H9 (cell line): Measurements from ENCODE around the gene SHISA3. TPM values are rescaled to one million over a fixed set of nuclear protein-coding genes. Genes with fewer than 3 reads are reported as not detected.

Source experiments
- DNase-seq: peaks from one replicate; pipeline ENCODE4 v3.0.0-alpha.2; 2017
- H2AFZ ChIP-seq: one replicate; pipeline ENCODE4 v1.6.1; 2013; ENCODE audit warnings: mild to moderate bottlenecking, low read length, control low read depth, moderate library complexity
- H2AK5ac ChIP-seq: 2 replicates; pipeline ENCODE4 v1.6.1; 2013; ENCODE audit warnings: low read length, control low read depth, mixed read lengths; ENCODE audit not compliant: insufficient read length
- H2BK120ac ChIP-seq: one replicate; pipeline ENCODE4 v1.6.1; 2013; ENCODE audit warnings: low read depth, mild to moderate bottlenecking, low read length, control low read depth, inconsistent platforms; ENCODE audit not compliant: poor library complexity, severe bottlenecking
- H2BK12ac ChIP-seq: 2 replicates; pipeline ENCODE4 v1.6.1; 2013; ENCODE audit warnings: low read length, control low read depth, mixed read lengths, low read depth; ENCODE audit not compliant: insufficient read length
- H2BK15ac ChIP-seq: 2 replicates; pipeline ENCODE4 v1.6.1; 2013; ENCODE audit warnings: low read depth, low read length, control low read depth
- H2BK20ac ChIP-seq: one replicate; pipeline ENCODE4 v1.6.1; 2013; ENCODE audit warnings: low read depth, mild to moderate bottlenecking, low read length, control low read depth, inconsistent platforms; ENCODE audit not compliant: poor library complexity, severe bottlenecking
- H2BK5ac ChIP-seq: 2 replicates; pipeline ENCODE4 v1.6.1; 2013; ENCODE audit warnings: low read length, control low read depth, mixed read lengths; ENCODE audit not compliant: insufficient read length
- H3K14ac ChIP-seq: 2 replicates; pipeline ENCODE4 v1.6.1; 2013; ENCODE audit warnings: low read length, control low read depth; ENCODE audit not compliant: insufficient read depth
- H3K18ac ChIP-seq: 2 replicates; pipeline ENCODE4 v1.6.1; 2013; ENCODE audit warnings: low read depth, mild to moderate bottlenecking, mixed read lengths, low read length, control low read depth; ENCODE audit not compliant: insufficient read length
- H3K23ac ChIP-seq: 2 replicates; pipeline ENCODE4 v1.6.1; 2013; ENCODE audit warnings: low read length, control low read depth, mixed read lengths, low read depth; ENCODE audit not compliant: insufficient read length
- H3K23me2 ChIP-seq: 2 replicates; pipeline ENCODE4 v1.6.1; 2013; ENCODE audit warnings: low read depth, mild to moderate bottlenecking, mixed read lengths, low read length, control low read depth; ENCODE audit not compliant: insufficient read length, poor library complexity, severe bottlenecking
- H3K27ac ChIP-seq: 2 replicates; pipeline ENCODE4 v1.5.1; 2013; ENCODE audit warnings: low read length, control low read depth, mixed read lengths, low read depth; ENCODE audit not compliant: insufficient read length
- H3K27me3 ChIP-seq: 2 replicates; pipeline ENCODE4 v1.6.1; 2013; ENCODE audit warnings: low read length, control low read depth, inconsistent platforms; ENCODE audit not compliant: insufficient read depth
- H3K4ac ChIP-seq: 2 replicates; pipeline ENCODE4 v1.6.1; 2013; ENCODE audit warnings: low read depth, mild to moderate bottlenecking, control low read depth, inconsistent platforms, low read length, moderate library complexity
- H3K4me1 ChIP-seq: 2 replicates; pipeline ENCODE4 v1.6.1; 2013; ENCODE audit warnings: low read length, control low read depth, inconsistent platforms; ENCODE audit not compliant: insufficient read depth
- H3K4me2 ChIP-seq: 2 replicates; pipeline ENCODE4 v1.6.1; 2013; ENCODE audit warnings: low read length, control low read depth, mixed read lengths; ENCODE audit not compliant: insufficient read length, insufficient read depth
- H3K56ac ChIP-seq: 2 replicates; pipeline ENCODE4 v1.6.1; 2013; ENCODE audit warnings: low read depth, mild to moderate bottlenecking, mixed read lengths, low read length, control low read depth; ENCODE audit not compliant: insufficient read length
- H3K79me1 ChIP-seq: 2 replicates; pipeline ENCODE4 v1.6.1; 2013; ENCODE audit warnings: low read depth, mild to moderate bottlenecking, moderate library complexity, low read length, control low read depth, inconsistent platforms; ENCODE audit not compliant: insufficient read depth, poor library complexity, severe bottlenecking
- H3K79me2 ChIP-seq: 2 replicates; pipeline ENCODE4 v1.6.1; 2013; ENCODE audit warnings: low read length, control low read depth, inconsistent platforms; ENCODE audit not compliant: insufficient read depth
- H3K9ac ChIP-seq: 2 replicates; pipeline ENCODE4 v1.6.1; 2013; ENCODE audit warnings: low read length, control low read depth, mixed read lengths; ENCODE audit not compliant: insufficient read length; ENCODE audit errors: extremely low read depth
- H3K9me3 ChIP-seq: one replicate; pipeline ENCODE4 v1.6.1; 2013; ENCODE audit warnings: low read depth, low read length, inconsistent platforms; ENCODE audit not compliant: control insufficient read depth
- H3T11ph ChIP-seq: one replicate; pipeline ENCODE4 v1.6.1; 2013; ENCODE audit warnings: mild to moderate bottlenecking, low read length, control low read depth, inconsistent platforms
- H4K20me1 ChIP-seq: one replicate; pipeline ENCODE4 v1.6.1; 2013; ENCODE audit not compliant: control insufficient read depth, insufficient read length, insufficient read depth
- H4K5ac ChIP-seq: 2 replicates; pipeline ENCODE4 v1.6.1; 2013; ENCODE audit warnings: low read depth, mild to moderate bottlenecking, mixed read lengths, low read length, control low read depth; ENCODE audit not compliant: insufficient read length
- H4K8ac ChIP-seq: replicated peaks from 2 replicates; pipeline ENCODE4 v1.6.1; 2013; ENCODE audit warnings: low read length, control low read depth, mixed read lengths, low read depth; ENCODE audit not compliant: insufficient read length
- H4K91ac ChIP-seq: 2 replicates; pipeline ENCODE4 v1.6.1; 2013; ENCODE audit warnings: low read depth, mild to moderate bottlenecking, moderate library complexity, mixed read lengths, low read length, control low read depth; ENCODE audit not compliant: insufficient read length
- H3K27ac Mint-ChIP-seq, 3 experiments: 2 replicates in 2 of 3; 3 replicates in 1 of 3; pipeline ENCODE4 v1.8.0; 2020 to 2021; ENCODE audit warnings: mixed read lengths in 3 of 3, mild to moderate bottlenecking in 1 of 3, moderate library complexity in 1 of 3
- H3K27me3 Mint-ChIP-seq: 2 replicates; pipeline ENCODE4 v1.8.0; 2021; ENCODE audit warnings: low read depth, mild to moderate bottlenecking, moderate library complexity, mixed read lengths
- H3K36me3 Mint-ChIP-seq, 3 experiments: 2 replicates in 2 of 3; 3 replicates in 1 of 3; pipeline ENCODE4 v1.8.0; 2020 to 2021; ENCODE audit warnings: low read depth in 3 of 3, mixed read lengths in 3 of 3; ENCODE audit not compliant: insufficient read depth in 1 of 3
- H3K4me1 Mint-ChIP-seq, 2 experiments: 2 replicates each; pipeline ENCODE4 v1.8.0; 2020; ENCODE audit warnings: mixed read lengths in 2 of 2
- H3K4me3 Mint-ChIP-seq, 2 experiments: 2 replicates in 1 of 2; 3 replicates in 1 of 2; pipeline ENCODE4 v1.8.0; 2020 to 2021; ENCODE audit warnings: mild to moderate bottlenecking in 2 of 2, mixed read lengths in 2 of 2, moderate library complexity in 1 of 2
- H3K9me3 Mint-ChIP-seq, 2 experiments: 2 replicates in 1 of 2; 3 replicates in 1 of 2; pipeline ENCODE4 v1.8.0; 2020; ENCODE audit warnings: mild to moderate bottlenecking in 2 of 2, mixed read lengths in 2 of 2, moderate library complexity in 1 of 2
- WGBS: extraction: QIAGEN DNeasy Blood & Tissue Kit; methylation state at CpG from one replicate; pipeline ENCODE4 v1.1.7; 2013; ENCODE audit warnings: missing lambda C conversion rate, low lambda C conversion rate, mixed read lengths; ENCODE audit not compliant: insufficient read length; ENCODE audit errors: extremely low coverage; 5-methylcytosine and 5-hydroxymethylcytosine counted together
- total RNA-seq: library from RNA; stranded (reverse); gene quantifications from 2 replicates; pipeline ENCODE4 v1.2.1, GENCODE V29; 2021
- TF ChIP-seq, protein P1 (sequence below): fragments of 200-600 bp; sonication (generic); conservative IDR thresholded peaks from 3 replicates; pipeline ENCODE4 v1.8.0; 2021; ENCODE audit warnings: antibody characterized with exemption, mild to moderate bottlenecking

The SHISA3 gene
- total RNA-seq, 1 experiment from 2014 or later: 1.7 TPM

DNA sequence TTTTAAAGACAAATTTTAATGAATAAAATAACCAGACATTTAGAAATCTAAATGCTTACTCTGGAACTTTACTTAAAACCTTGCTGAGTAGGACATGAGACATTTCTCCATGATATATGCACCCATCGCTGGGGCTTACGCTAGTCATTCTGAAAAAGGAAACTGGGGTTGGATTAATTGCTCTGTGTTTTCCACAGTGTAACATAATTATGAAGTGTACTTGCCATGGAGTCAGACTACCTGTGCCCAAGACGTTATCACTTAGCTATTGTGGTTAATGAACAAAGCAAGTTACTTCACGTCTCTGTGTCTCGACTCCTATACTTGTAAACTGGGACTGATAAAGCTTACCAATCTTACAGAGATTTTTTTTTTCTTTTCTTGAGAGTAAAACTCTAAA is 47.8 kb downstream of the SHISA3 start:
- H3K9me3 Mint-ChIP-seq: peaks cover 0 to under 1% of the 10 kb centered on the region in 2 experiments; a peak in 2 of 5 replicates
- DNase-seq: no peak
- no peak overlapping the region for H2BK120ac ChIP-seq
- no peak overlapping the region for H4K5ac ChIP-seq
- H4K20me1 ChIP-seq: no peaks in the 10 kb centered on the region
- H2AK5ac ChIP-seq: no peak overlapping the region
- H3K4ac ChIP-seq: no peak overlapping the region
- peaks cover 0 to 1% (median under 1%) of the 10 kb centered on the region in 3 experiments; a peak in 2 of 7 replicates for H3K36me3 Mint-ChIP-seq
- no peak overlapping the region for H3T11ph ChIP-seq
- no peak overlapping the region for H2BK15ac ChIP-seq
- H3K4me1 Mint-ChIP-seq: peaks cover 2 to 5% of the 10 kb centered on the region in 2 experiments; a peak in 3 of 4 replicates
- H3K4me2 ChIP-seq: no peak overlapping the region
- H3K23ac ChIP-seq: no peak overlapping the region
- no peak overlapping the region for H3K18ac ChIP-seq
- H3K23me2 ChIP-seq: no peaks in the 10 kb centered on the region
- no peak overlapping the region for H4K91ac ChIP-seq
- no peak overlapping the region for H3K27ac Mint-ChIP-seq
- no peak overlapping the region for H3K14ac ChIP-seq
- H3K79me1 ChIP-seq: no peaks in the 10 kb centered on the region
- TF ChIP-seq, protein P1, sequence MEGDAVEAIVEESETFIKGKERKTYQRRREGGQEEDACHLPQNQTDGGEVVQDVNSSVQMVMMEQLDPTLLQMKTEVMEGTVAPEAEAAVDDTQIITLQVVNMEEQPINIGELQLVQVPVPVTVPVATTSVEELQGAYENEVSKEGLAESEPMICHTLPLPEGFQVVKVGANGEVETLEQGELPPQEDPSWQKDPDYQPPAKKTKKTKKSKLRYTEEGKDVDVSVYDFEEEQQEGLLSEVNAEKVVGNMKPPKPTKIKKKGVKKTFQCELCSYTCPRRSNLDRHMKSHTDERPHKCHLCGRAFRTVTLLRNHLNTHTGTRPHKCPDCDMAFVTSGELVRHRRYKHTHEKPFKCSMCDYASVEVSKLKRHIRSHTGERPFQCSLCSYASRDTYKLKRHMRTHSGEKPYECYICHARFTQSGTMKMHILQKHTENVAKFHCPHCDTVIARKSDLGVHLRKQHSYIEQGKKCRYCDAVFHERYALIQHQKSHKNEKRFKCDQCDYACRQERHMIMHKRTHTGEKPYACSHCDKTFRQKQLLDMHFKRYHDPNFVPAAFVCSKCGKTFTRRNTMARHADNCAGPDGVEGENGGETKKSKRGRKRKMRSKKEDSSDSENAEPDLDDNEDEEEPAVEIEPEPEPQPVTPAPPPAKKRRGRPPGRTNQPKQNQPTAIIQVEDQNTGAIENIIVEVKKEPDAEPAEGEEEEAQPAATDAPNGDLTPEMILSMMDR: no peak
- no peak overlapping the region for H3K4me3 Mint-ChIP-seq
- no peaks in the 10 kb centered on the region for H3K4me1 ChIP-seq
- no CpG with 5 or more reads among the region's 5 CpGs for WGBS
- no peak overlapping the region for H3K27ac ChIP-seq
- no peak overlapping the region for H2BK5ac ChIP-seq
- H2BK20ac ChIP-seq: no peak overlapping the region
- no peak overlapping the region for H4K8ac ChIP-seq
- H3K56ac ChIP-seq: no peak overlapping the region
- peaks cover 1% of the 10 kb centered on the region; the same call in 1 of the 2 replicates for H3K79me2 ChIP-seq
- H3K9ac ChIP-seq: no peak overlapping the region
- no peak overlapping the region for H2BK12ac ChIP-seq
- H3K9me3 ChIP-seq: no peaks in the 10 kb centered on the region
- H3K27me3 ChIP-seq: no peaks in the 10 kb centered on the region
- H3K27me3 Mint-ChIP-seq: no peaks in the 10 kb centered on the region
- H2AFZ ChIP-seq: no peak overlapping the region
